Esophagus muscularis mucosa (tissue), 3 donors: Measurements from ENCODE around the gene IGSF21.

Experiments used
- EP300 ChIP-seq: sonication (generic); formaldehyde crosslinking; IDR thresholded peaks from one replicate; pipeline ENCODE4 v1.6.1; 2017; ENCODE audit warnings: antibody characterized with exemption
- TF ChIP-seq, protein P1 (sequence below), 3 experiments: fragments of 200-600 bp in 2 of 3; fragments of 450-650 bp in 1 of 3; sonication (generic) in 2 of 3; IDR thresholded peaks; one replicate each; pipeline ENCODE4 v1.5.1; 2017 to 2019; ENCODE audit warnings: antibody characterized with exemption in 3 of 3, mild to moderate bottlenecking in 2 of 3, moderate library complexity in 1 of 3

DNA sequence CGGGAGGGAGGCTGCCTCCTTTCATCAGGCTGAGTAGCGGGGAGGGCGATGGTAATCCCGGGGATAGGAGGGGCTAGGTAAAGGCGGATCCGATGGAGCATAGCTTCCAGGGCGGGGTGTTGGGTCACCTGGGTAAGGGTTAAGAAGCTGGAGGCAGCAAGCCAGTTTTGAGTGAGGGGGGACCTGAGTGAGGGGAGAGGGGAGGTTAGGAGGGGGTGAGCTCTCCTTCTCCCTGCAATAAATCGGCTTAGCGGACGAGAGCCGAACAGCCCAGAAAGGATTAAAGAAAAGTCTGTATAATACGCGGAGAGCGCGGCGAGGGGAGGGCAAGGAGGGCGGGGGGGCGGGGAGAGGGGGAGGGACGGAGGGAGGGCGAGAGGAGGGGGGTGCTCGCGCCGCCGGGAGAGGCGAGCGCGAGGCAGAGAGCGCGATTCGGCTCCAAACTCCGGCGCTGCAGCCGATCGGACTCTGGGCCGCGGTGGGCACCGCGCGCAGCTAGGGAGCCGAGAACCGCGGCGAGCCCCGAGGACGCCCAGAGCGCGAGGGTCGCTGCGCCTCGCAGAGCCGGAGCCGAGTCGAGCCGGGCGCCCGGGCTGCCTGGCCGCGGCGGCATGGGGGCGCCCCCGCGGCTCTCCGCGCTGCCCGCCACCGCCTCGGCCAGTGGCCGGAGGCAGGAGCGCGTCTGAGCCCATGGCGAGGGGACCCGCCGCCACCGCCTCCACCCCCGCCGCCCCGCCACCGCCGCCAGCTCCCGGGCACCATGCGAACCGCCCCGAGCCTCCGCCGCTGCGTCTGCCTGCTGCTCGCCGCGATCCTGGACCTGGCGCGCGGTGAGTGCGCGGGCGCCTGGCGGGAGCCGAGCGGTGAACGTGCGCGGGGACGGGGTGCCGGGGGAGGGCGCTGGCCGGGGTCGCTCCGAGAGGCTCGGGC lies at the start of gene IGSF21:
- TF ChIP-seq, protein P1, sequence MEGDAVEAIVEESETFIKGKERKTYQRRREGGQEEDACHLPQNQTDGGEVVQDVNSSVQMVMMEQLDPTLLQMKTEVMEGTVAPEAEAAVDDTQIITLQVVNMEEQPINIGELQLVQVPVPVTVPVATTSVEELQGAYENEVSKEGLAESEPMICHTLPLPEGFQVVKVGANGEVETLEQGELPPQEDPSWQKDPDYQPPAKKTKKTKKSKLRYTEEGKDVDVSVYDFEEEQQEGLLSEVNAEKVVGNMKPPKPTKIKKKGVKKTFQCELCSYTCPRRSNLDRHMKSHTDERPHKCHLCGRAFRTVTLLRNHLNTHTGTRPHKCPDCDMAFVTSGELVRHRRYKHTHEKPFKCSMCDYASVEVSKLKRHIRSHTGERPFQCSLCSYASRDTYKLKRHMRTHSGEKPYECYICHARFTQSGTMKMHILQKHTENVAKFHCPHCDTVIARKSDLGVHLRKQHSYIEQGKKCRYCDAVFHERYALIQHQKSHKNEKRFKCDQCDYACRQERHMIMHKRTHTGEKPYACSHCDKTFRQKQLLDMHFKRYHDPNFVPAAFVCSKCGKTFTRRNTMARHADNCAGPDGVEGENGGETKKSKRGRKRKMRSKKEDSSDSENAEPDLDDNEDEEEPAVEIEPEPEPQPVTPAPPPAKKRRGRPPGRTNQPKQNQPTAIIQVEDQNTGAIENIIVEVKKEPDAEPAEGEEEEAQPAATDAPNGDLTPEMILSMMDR (IDR thresholded peaks at IDR 0.05) = no peak
- TF ChIP-seq EP300 = no peak
